Right ventricle myocardium superior (tissue), 1 donor: ENCODE results near the gene GABPB2. TPM values are rescaled to one million over a fixed set of nuclear protein-coding genes. Genes with fewer than 3 reads are reported as not detected.

Source experiments
- ATAC-seq: fragments of 200-7000 bp; cut with Tn5 transposase; one replicate; pipeline ENCODE4 v1.9.1; 2020; ENCODE audit warnings: mild to moderate bottlenecking; ENCODE audit not compliant: poor library complexity
- DNase-seq: peaks from one replicate; pipeline ENCODE4 v3.0.0-alpha.2; 2020
- intact Hi-C: fragments of 100-400 bp; cut with DNase I; formaldehyde crosslinking; loops from one replicate; pipeline ENCODE4 v1.11.2; 2022
- long read RNA-seq: library from polyadenylated mRNA; unstranded; transcript quantifications from one replicate; pipeline ENCODE4 v2.0.0, GENCODE V29; 2021
- total RNA-seq: library from RNA; stranded (reverse); fragmentation: NEBNext Ultra II Directional; extraction: Animal tissue kit (Norgen Biotek cat#: 25700); gene quantifications from one replicate; pipeline ENCODE4 v1.2.1, GENCODE V29; 2021
- donor health status: DM: no; HTN: yes; CAD: no; lungs with severe emphysema.

GABPB2 gene
- total RNA-seq: 9.5 TPM
- long read RNA-seq, partial matches to known transcripts: 0 of 1 reads
- long read RNA-seq, other reads (novel, unspliced or antisense): 1 of 1 reads

DNA sequence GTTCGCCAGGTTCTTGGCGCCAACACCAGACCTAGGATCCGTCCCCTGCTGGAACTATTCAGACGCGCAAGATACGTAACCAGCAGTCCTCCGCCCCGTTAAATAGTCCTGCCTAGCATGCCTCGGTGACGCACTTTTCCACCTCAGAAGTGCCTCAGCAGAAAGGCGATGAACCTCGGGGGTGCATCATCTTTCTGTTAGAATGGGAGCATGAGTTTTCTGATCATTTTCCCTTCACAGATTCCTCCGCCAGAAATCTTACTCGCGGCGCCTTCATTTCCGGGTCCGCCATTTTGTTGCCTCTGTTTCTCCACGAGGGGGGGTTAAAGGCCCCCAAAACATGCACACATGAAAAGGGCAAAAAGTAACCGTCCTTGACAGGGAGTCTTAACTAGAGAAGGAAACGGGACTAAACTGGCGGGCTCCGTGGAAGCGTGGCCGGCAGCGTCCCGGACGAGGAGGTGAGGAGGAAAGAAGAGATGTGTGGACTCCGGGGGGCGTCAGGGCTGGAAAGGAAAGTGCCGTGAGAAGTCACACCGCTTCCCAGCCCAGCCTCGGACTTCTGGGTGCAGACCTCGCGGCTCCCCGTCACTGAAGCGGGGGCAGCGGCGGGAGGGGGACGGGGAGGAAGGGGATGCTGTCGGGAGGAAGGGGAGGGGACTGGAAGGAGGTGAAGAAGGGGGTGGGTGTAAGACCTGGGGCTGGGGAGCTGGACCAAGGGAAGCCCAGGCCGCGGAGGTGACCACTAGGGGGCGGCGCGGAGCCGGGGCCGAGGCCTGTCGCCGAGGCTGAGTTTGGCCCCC, at the start of gene GABPB2:
GABPB2 (plus strand) TSS at position 288 of the 803 bp plus-strand sequence. CDS start 17,429 bp downstream, outside the sequence.
- DNase-seq (peak; percentile 95), ATAC-seq (peak; percentile 95)
- intact Hi-C loops: no loop called here

DNA sequence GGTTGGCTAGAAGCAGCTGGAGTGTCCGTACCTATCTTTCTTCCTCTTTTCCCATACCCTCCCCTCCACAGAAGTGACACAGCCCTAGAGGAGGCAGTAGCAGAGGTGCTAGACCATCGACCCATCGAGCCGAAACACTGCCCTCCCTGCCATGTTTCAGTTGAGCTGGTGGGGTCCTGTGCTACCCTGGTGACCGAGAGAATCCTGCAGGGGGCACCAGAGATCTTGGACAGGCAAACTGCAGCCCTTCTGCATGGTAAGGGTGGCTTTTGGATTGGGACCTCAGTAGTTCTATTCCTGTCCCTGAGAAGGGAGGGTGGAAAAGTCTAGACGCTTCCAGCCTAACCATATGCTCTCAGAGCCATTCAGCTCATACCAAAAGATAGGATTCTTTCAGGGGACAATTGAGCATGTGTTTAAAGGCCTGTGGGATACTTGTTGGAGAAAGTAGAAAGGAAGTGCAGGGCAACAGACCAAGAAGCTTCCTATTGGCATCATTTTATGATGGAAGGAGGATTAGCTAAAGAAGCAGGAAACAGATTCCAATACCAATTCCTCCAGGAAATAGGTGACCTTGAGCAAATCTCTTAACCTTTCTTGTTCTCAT, 45.9 kb upstream of the GABPB2 start:
- DNase-seq: peak; percentile 84
- peak; percentile 75 for ATAC-seq
- intact Hi-C loops: no loop called here

DNA sequence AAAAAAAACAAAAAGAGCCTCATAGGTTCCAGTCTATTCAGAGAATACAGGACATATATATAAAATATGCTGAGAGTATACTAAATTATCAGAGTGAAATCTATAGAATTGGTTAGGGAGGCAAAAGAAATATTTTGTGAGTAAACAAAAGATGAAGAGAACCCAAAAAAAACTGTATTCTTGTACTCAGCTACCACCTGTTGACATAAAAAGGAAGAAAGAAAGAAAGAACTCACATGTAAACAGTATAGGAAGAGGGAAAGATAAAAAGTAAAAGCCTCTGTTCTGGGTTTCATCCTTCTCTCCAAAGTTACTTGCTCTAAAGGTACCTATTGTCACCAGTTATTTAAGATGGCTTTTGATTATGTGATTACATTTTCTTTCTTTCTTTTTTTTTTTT, 44.1 kb upstream of the GABPB2 start:
- intact Hi-C loops: no loop called here
- ATAC-seq (no peak), DNase-seq (no peak)

DNA sequence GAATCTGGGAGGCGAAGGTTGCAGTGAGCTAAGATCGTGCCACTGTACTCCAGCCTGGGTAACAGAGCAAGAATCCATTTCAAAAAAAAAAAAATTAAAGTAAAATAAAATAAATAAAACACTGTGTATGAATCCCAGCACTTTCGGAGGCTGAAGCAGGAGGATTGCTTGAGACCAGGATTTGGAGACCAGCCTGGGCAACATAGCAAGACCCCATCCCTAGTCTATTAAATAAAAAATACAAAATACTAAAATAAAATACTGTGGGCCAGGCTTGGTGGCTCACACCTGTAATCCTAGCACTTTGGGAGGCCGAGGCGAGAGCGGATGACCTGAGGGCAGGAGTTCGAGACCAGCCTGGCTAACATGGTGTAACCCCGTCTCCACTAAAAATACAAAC, 38.4 kb upstream of the GABPB2 start:
- intact Hi-C loops: no loop called here
- no peak for ATAC-seq
- no peak for DNase-seq

DNA sequence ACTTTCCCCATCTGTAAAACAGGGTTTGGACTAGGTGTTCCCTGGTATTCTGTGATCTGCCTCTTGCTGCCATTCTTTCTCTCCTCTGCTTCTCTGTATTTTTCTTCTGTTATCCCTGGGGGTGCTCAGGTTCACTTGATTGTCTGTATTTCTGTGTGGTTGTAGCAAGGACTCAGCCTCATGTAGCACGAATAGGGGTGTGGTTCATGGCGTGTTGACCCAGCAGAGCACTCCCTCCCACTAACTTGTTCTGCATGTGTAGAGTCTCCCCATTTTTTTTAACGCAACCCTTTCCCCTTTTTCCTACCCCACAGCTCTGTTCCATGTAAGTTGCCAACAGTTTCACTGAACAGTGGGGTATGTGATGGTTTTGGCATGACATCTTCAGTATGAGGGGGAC, 35.4 kb upstream of the GABPB2 start:
- DNase-seq: no peak
- intact Hi-C loops: no loop called here
- ATAC-seq: no peak

DNA sequence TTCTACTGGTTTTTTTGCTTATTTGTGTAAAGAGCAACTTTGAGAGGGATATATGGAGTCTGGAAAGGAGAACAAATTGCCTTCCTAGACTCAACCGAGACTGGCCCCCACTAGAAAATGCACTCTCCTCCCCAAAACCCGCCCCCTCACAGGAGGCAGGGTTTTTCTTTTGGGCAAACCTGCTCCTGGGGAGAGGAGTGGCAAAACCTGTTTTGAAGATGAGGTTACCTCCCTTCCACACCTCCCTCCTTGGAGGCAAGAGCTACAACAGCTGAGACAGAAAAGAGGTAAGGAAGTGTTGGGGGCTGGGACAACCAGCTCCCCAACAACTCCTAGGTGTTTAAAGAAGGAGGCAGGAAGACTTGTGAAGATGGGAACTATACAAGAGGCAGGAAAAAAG, 34.2 kb upstream of the GABPB2 start, which contains the start of gene BNIPL:
BNIPL (plus strand) TSS at position 231 of the 400 bp plus-strand sequence; CDS start at position 371, 140 bp downstream.
- ATAC-seq (no peak), DNase-seq (no peak)
- intact Hi-C loops: no loop called here

DNA sequence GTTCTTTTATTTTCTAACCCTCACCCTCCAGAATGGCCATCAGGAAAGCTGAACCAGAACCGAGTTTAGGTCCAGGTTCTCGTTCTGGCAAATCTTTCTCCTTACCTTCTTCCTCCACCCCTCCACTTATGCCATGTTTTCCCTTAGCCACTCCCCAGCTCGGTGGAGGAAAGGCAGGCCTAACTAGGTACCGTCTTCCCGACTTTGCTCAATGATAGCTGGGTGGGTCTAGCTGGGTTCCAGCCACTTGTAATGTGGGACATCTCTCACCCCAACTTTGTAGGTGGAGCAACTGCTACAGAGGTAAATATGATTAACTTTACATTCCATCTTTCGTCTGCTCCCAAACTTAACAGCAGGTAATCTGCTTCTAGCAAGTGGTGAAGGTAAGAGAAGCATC, 33.5 kb upstream of the GABPB2 start:
- ATAC-seq (no peak), DNase-seq (no peak)
- intact Hi-C loops: no loop called here

DNA sequence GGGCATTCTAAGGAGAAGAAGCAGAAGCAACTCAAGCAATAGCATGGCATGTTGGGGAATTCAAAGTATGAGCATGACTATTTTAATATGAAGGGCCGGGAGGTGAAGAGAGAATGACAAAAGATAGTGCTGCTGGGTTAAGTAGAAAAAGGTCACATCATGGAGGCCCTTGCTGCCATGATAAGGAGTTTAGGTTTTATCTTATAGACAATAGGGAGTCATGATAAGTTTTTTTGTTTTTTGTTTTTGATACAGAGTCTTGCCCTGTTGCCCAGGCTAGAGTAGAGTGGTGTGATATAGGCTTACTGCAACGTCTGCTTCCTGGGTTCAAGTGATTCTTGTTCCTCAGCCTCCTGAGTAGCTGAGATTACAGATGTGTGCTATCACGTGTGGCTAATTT, 31.0 kb upstream of the GABPB2 start:
- DNase-seq (no peak), ATAC-seq (no peak)
- intact Hi-C loops: no loop called here

DNA sequence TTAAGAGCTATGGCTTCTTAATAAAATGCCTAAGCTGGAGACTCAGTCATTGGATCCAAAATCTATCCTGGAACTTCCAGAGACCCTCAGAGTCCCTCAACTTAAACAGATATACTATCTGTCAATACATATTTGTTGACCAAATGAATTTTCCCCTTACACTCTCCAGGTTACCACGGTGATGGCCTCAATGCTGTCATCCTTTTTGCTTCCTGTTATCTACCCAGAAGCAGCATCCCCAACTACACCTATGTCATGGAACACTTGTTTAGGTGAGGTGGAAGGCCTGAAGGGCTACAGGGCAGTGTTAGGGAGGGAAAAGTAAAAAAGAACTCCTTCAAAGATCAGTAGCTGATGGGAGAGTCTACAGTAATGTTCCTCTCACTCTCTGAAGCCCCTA, 27.4 kb upstream of the GABPB2 start:
- DNase-seq: no peak
- no peak for ATAC-seq
- intact Hi-C loops: no loop called here

DNA sequence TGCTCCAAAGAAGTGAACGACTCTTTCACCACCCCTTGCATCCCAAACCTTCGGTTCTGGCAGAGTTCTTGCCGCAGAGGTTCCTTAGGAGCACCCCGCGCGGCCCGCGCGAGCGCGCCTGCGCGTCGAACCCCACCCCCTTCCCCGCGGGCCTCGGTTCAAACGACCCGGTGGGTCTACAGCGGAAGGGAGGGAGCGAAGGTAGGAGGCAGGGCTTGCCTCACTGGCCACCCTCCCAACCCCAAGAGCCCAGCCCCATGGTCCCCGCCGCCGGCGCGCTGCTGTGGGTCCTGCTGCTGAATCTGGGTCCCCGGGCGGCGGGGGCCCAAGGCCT, 23.0 kb upstream of the GABPB2 start, which contains the start of gene C1orf56:
C1orf56 (plus strand) TSS at position 161 of the 334 bp plus-strand sequence; CDS start at position 258, 97 bp downstream.
- intact Hi-C loops: no loop called here
- ATAC-seq (peak; percentile 90), DNase-seq (peak; percentile 81)

DNA sequence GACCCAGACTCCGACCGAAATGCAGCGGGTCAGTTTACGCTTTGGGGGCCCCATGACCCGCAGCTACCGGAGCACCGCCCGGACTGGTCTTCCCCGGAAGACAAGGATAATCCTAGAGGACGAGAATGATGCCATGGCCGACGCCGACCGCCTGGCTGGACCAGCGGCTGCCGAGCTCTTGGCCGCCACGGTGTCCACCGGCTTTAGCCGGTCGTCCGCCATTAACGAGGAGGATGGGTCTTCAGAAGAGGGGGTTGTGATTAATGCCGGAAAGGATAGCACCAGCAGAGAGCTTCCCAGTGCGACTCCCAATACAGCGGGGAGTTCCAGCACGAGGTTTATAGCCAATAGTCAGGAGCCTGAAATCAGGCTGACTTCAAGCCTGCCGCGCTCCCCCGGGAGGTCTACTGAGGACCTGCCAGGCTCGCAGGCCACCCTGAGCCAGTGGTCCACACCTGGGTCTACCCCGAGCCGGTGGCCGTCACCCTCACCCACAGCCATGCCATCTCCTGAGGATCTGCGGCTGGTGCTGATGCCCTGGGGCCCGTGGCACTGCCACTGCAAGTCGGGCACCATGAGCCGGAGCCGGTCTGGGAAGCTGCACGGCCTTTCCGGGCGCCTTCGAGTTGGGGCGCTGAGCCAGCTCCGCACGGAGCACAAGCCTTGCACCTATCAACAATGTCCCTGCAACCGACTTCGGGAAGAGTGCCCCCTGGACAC, 22.5 kb upstream of the GABPB2 start:
- DNase-seq (peak; percentile 82), ATAC-seq (peak; percentile 83)
- intact Hi-C loops: no loop called here

DNA sequence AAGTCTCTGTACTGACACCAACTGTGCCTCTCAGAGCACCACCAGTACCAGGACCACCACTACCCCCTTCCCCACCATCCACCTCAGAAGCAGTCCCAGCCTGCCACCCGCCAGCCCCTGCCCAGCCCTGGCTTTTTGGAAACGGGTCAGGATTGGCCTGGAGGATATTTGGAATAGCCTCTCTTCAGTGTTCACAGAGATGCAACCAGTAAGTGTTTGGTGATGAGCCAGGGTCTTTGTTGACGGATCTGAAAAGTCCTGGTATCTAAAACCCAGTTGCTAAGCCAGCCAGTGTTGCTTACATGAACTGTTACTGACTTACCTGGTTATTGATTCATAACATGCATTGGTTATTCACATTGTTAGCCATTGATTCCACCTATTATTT, 21.9 kb upstream of the GABPB2 start:
- intact Hi-C loops: no loop called here
- no peak for ATAC-seq
- DNase-seq: no peak

DNA sequence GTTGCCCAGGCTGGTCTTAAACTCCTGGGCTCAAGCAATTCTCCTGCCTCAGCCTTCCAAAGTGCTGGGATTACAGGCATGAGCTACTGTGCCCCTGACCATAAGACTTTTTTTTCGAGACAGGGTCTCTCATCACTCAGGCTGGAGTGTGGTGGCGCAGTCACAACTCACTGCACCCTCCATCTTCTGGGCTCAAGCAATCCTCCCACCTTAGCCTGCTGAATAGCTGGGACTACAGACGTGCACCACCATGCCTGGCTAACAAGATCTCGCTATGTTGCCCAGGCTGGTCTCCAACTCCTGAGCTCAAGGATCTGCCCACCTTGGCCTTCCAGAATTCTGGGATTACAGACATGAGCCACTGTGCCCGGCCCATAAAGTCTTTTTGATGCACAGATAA, 21.1 kb upstream of the GABPB2 start:
- ATAC-seq (no peak), DNase-seq (no peak)
- intact Hi-C loops: no loop called here

DNA sequence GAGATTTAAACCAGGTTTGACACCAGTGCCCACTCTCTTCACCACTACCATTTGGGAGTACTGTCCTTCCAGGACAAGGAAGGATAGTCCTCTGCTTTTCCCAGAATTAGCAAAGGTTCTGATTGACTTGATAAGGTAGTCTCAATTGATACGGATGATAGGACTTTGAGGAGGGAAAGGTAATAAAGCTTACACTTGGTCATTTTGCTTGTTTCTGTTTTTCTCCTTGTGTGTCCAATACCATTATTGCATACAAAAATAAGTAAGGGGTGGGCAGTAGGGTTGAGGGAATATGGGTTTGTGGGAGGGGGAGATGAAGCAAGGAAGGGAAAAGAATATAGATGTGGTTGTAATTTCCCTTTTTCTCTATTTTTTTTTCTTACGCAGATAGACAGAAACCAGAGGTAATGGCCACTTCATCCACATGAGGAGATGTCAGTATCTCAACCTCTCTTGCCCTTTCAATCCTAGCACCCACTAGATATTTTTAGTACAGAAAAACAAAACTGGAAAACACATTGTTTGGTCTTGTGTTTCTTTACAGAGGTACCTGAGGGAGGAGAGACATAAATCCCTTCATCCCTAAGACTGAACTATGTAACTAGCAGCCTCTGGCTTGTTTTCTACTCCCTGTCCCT, 20.4 kb upstream of the GABPB2 start:
- no peak for DNase-seq
- intact Hi-C loops: no loop called here
- ATAC-seq: no peak

DNA sequence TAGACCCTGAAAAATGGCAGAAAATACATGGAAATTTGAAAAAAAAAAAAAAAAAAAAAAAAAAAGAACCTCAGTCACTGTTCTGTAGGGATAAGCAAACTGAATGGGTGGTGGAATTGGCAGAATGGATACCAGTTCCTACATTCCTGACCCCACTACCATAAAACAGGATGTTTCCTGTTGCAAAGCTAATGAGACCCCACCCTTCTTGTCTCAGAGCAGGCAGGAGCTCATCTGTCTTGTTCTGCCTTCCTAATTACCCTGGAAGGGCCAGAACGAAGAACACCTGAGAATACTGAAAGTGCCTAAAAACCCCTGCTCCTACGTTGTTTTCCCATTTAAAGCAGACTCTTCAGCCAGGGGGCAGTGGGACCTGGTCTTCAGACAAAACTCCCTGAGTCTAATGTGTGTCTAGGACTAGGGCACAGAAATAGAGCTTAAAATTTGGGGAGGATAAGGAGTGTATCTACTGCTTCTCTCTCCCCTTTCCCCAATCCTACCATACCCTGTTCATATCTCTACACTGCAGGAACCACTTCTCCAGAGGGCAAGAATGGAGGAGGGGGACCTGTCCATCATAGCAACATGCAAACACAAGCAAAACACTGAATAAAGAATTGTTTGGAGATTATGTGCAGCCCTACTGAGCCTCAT, 19.1 kb upstream of the GABPB2 start:
- no peak for ATAC-seq
- no peak for DNase-seq
- intact Hi-C loops: no loop called here

DNA sequence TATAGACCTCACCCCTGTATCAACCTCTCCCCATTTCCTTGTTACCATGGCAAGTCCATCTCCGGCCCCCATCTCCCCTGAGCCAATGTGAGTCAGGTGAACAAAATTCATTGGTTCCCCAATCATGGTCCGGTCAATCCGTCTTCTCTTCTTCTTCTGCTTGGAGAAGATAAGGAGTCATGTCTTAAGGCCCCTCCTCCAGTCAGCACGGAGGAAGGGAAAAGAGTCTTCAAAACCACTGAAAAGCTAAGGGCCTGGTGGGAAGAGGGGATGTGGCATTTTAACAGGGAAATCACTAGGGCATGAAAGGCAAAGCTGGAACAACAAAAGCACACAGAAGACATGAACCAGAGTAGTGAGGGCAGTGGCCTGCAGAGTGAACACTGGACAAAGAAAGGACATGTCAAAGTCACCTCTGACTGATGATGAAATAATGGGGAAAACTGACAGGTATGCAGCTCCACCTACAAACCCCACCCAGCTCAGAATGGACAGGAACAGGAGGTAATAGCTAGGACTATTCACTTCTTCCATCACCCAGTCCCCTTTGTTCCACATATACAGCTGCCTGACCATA, 15.5 kb upstream of the GABPB2 start:
- DNase-seq: no peak
- no peak for ATAC-seq
- intact Hi-C loops: no loop called here

DNA sequence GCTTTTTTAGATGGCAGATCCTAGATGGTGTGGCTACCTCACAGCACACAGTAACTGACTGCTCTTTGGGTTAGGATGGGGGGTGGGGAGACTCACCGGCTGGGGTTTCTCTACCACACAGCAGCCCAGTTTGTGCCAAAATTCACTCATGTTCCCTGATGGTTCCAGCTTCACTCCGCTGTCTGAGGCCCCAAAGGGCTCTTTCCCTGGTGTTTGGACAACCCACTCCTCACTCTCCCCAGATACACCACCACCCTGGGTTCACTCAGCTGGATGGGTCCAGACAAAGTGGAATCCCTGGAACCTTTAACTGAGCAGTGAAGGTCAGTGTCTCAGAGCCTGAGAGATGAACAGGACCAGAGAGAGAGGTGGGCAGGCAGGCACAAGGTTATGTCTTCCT, 15.0 kb upstream of the GABPB2 start:
- DNase-seq (no peak), ATAC-seq (no peak)
- intact Hi-C loops: no loop called here

DNA sequence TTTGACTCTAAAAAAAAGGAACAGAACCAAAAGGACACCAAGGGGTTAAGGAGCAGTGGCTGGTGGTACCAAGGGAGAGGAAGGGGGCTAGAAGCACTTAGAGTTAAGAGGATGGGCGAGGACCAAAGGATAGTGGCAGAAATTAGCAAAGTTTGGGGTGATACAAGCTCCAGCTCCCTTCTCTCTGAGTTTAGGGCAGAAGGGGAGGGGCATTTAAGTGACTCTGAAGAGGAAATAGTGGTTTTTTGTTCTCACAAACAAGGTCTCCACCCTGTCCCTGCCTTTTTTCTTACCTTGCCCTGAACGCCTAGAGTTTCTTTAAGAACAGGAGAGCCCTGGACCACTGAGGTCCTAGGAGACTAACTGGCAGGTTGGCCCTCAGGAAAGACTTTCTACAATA, 14.4 kb upstream of the GABPB2 start:
- intact Hi-C loops: no loop called here

More for the DNA sequence above, 14.4 kb upstream of the GABPB2 start:
- DNase-seq: no peak
- ATAC-seq: no peak
